Lung (tissue), 12 donors: ENCODE results near the gene CCDC33. TPM values are rescaled to one million over a fixed set of nuclear protein-coding genes. Genes with fewer than 3 reads are reported as not detected.

ENCODE experiments used
- ATAC-seq: fragments of 200-7000 bp; cut with Tn5 transposase; one replicate; pipeline ENCODE4 v1.9.1; 2020; ENCODE audit warnings: moderate number of reproducible peaks; ENCODE audit not compliant: insufficient read depth, low FRiP score
- DNase-seq, 3 donors: peaks; one replicate each; pipeline ENCODE4 v3.0.0-alpha.2; 2013 to 2017
- H3K27ac ChIP-seq, 2 donors: one replicate each; pipeline ENCODE4 v1.5.1; 2013; ENCODE audit warnings: mild to moderate bottlenecking in 2 of 2, moderate library complexity in 2 of 2, control low read depth in 1 of 2, inconsistent platforms in 1 of 2, low read depth in 1 of 2, low read length in 1 of 2
- H3K27me3 ChIP-seq, 3 donors: one replicate each; pipeline ENCODE4 v1.5.1; 2013; ENCODE audit warnings: low read length in 2 of 3; ENCODE audit not compliant: control insufficient read depth in 3 of 3, insufficient read depth in 3 of 3
- H3K36me3 ChIP-seq, 4 donors: one replicate each; pipeline ENCODE4 v1.5.1; 2013; ENCODE audit warnings: low read length in 4 of 4, mild to moderate bottlenecking in 1 of 4, moderate library complexity in 1 of 4; ENCODE audit not compliant: control insufficient read depth in 4 of 4, insufficient read depth in 4 of 4
- H3K4me1 ChIP-seq, 5 donors: one replicate each; pipeline ENCODE4 v1.5.1; 2013; ENCODE audit warnings: low read length in 5 of 5, mild to moderate bottlenecking in 2 of 5, moderate library complexity in 1 of 5; ENCODE audit not compliant: control insufficient read depth in 5 of 5, insufficient read depth in 5 of 5
- H3K4me3 ChIP-seq: one replicate; pipeline ENCODE4 v1.5.1; 2013; ENCODE audit warnings: mild to moderate bottlenecking, control low read depth, moderate library complexity
- H3K9ac ChIP-seq, 2 donors: one replicate each; pipeline ENCODE4 v1.5.1; 2013; ENCODE audit warnings: low read length in 2 of 2, control low read depth in 1 of 2; ENCODE audit not compliant: insufficient read depth in 1 of 2
- H3K9me3 ChIP-seq, 4 donors: one replicate each; pipeline ENCODE4 v1.5.1; 2013; ENCODE audit warnings: low read length in 3 of 4, mild to moderate bottlenecking in 1 of 4, moderate library complexity in 1 of 4; ENCODE audit not compliant: control insufficient read depth in 4 of 4, insufficient read depth in 3 of 4
- WGBS, 2 donors: extraction: QIAGEN DNeasy Blood & Tissue Kit; methylation state at CpG; one replicate each; pipeline ENCODE4 v1.1.7; 2013; 5-methylcytosine and 5-hydroxymethylcytosine counted together
- polyA plus RNA-seq, 2 donors: library from polyadenylated mRNA; stranded (reverse); fragments of 200-250 nt; gene quantifications; one replicate each; pipeline ENCODE4 v1.2.1, GENCODE V29; 2013
- total RNA-seq, 2 donors: library from RNA; depleted of rRNA in 1 of 2; stranded (reverse); fragments of >200 nt in 1 of 2; gene quantifications; one replicate each; pipeline ENCODE4 v1.2.1, GENCODE V29; 2014 to 2021
- TF ChIP-seq, protein P1 (sequence below): IDR thresholded peaks from 2 replicates; pipeline ENCODE4 v1.5.1; 2012; ENCODE audit warnings: mild to moderate bottlenecking; ENCODE audit errors: control extremely low read depth, extremely low read depth
- donor health status: control.
- donor health status: control.
- donor health status: Bipolar disorder and iron deficiency.
- donor health status: healthy.
- donor health status: DM: yes; HTN: yes; CAD: no.

Gene CCDC33
- total and polyA plus RNA-seq, 4 donors = 4.3 to 14.1 (median 9.1) TPM

DNA sequence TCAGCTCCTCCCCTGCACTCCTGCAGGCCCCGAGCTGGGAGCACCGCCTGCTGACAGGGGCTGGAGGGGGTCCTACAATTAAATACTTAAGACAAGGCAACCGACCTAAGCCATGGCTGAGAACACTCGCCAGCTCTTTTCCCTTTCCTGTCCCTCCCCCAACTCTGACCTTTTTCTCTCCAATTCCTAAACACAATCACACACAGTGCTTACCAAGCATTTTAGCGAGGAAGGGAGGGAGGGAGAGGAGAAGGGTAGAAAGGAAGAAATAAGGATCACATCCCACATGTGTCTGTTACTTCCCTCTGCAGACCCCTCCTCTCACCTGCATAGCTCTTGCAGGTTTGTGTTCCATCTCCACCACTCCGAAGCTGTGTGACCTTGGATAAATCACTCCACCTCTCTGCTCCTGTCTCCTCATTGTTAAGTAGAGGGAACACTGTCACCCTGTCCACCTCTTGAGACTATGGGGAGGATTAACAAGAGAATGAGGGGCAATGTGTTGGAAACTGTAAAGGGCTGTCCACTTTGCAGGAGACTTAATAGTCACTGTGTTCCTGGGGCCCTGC is 67.7 kb downstream of the CCDC33 start:
- TF ChIP-seq, protein P1, sequence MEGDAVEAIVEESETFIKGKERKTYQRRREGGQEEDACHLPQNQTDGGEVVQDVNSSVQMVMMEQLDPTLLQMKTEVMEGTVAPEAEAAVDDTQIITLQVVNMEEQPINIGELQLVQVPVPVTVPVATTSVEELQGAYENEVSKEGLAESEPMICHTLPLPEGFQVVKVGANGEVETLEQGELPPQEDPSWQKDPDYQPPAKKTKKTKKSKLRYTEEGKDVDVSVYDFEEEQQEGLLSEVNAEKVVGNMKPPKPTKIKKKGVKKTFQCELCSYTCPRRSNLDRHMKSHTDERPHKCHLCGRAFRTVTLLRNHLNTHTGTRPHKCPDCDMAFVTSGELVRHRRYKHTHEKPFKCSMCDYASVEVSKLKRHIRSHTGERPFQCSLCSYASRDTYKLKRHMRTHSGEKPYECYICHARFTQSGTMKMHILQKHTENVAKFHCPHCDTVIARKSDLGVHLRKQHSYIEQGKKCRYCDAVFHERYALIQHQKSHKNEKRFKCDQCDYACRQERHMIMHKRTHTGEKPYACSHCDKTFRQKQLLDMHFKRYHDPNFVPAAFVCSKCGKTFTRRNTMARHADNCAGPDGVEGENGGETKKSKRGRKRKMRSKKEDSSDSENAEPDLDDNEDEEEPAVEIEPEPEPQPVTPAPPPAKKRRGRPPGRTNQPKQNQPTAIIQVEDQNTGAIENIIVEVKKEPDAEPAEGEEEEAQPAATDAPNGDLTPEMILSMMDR = no peak
- peaks cover 0 to 38% (median 16%) of the 10 kb centered on the region in 3 donors for H3K27me3 ChIP-seq
- H3K36me3 ChIP-seq = no peaks in the 10 kb centered on the region

GRCh38 chr15:74304431-74304830 is 68.3 kb downstream of the CCDC33 start:
- Histone ChIP-seq H3K4me3 (no peak overlapping the region), H3K9ac (no peak overlapping the region), H3K9me3 (peaks cover 0 to 6% (median 0%) of the 10 kb centered on the region in 4 donors), H3K27ac (no peak overlapping the region), H3K27me3 (peaks cover 3 to 33% (median 16%) of the 10 kb centered on the region in 3 donors), H3K4me1 (peaks cover 0 to 28% (median 4%) of the 10 kb centered on the region in 5 donors), H3K36me3 (no peaks in the 10 kb centered on the region)
- TF ChIP-seq, protein P1 = no peak
- no peak for ATAC-seq
- 50 to 65% methylated on average over 12 of the region's 12 CpGs for WGBS, 2 donors
- DNase-seq = peak; percentile 31 to 59 (median 44)

More for the DNA sequence above, 67.7 kb downstream of the CCDC33 start:
- DNase-seq (peak in 2 of 3 donors; percentile 61 to 71), ATAC-seq (no peak)
- Histone ChIP-seq H3K9ac (no peak overlapping the region), H3K4me1 (peaks cover 0 to 27% (median 4%) of the 10 kb centered on the region in 5 donors), H3K9me3 (peaks cover 0 to 6% (median 0%) of the 10 kb centered on the region in 4 donors), H3K27ac (no peak overlapping the region), H3K4me3 (no peak overlapping the region)
- WGBS, 2 donors = 33 to 46% methylated on average over 6 of the region's 6 CpGs

GRCh38 chr15:74305687-74306086 is 69.6 kb downstream of the CCDC33 start:
- 78 to 84% methylated on average over 7 of the region's 7 CpGs for WGBS, 2 donors
- no peak for DNase-seq
- TF ChIP-seq, protein P1 = no peak
- no peak for ATAC-seq
- H3K27ac ChIP-seq = no peak overlapping the region
- H3K4me1 ChIP-seq = peaks cover 0 to 28% (median 4%) of the 10 kb centered on the region in 5 donors
- no peak overlapping the region for H3K4me3 ChIP-seq
- peaks cover 3 to 24% (median 13%) of the 10 kb centered on the region in 3 donors for H3K27me3 ChIP-seq
- H3K9ac ChIP-seq = no peak overlapping the region
- no peaks in the 10 kb centered on the region for H3K36me3 ChIP-seq
- H3K9me3 ChIP-seq = peaks cover 0 to 3% (median 0%) of the 10 kb centered on the region in 4 donors
